Esophagus muscularis mucosa (tissue), 4 donors: ENCODE data around the gene C19orf53.

Experiments used
- EP300 ChIP-seq: sonication (generic); formaldehyde crosslinking; IDR thresholded peaks from one replicate; pipeline ENCODE4 v1.6.1; 2017; ENCODE audit warnings: antibody characterized with exemption
- POLR2A ChIP-seq: fragments of 450-650 bp; IDR thresholded peaks from one replicate; pipeline ENCODE4 v1.6.1; 2017; ENCODE audit warnings: antibody characterized with exemption, moderate library complexity, mild to moderate bottlenecking, low read depth
- POLR2AphosphoS5 ChIP-seq, 2 donors: sonication (generic); formaldehyde crosslinking; IDR thresholded peaks; one replicate each; pipeline ENCODE4 v1.6.1; 2017; ENCODE audit warnings: antibody characterized with exemption in 2 of 2
- TF ChIP-seq, protein P1 (sequence below), 3 experiments: fragments of 200-600 bp in 2 of 3; fragments of 450-650 bp in 1 of 3; sonication (generic) in 2 of 3; IDR thresholded peaks; one replicate each; pipeline ENCODE4 v1.5.1; 2017 to 2019; ENCODE audit warnings: antibody characterized with exemption in 3 of 3, mild to moderate bottlenecking in 2 of 3, moderate library complexity in 1 of 3

DNA sequence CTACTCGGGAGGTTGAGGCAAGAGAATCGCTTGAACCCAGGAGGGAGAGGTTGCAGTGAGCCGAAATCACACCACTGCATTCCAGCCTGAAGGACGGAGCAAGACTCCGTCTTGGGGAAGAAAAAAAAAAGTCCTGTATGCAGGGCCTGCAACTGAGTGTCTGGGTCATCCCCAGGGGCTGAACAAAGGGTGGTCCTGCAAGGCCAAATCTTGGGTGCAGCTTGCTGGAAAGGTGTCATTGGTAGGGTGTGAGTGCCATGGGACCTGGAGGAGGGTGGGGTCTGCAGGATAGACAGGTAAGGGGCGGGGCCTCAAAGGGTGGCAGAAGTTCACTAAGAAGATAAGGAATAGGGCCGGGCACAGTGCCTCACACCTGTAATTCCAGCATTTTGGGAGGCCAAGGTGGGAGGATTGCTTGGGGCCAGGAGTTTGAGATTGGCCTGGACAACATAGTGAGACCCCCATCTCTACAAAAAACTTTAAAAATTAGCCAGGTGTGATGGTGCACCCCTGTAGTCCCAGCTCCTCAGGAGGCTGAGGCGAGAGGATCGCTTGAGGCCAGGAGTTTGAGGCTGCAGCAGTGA, 52.5 kb downstream of the C19orf53 start:
- TF ChIP-seq POLR2A, result no peak
- TF ChIP-seq, protein P1, sequence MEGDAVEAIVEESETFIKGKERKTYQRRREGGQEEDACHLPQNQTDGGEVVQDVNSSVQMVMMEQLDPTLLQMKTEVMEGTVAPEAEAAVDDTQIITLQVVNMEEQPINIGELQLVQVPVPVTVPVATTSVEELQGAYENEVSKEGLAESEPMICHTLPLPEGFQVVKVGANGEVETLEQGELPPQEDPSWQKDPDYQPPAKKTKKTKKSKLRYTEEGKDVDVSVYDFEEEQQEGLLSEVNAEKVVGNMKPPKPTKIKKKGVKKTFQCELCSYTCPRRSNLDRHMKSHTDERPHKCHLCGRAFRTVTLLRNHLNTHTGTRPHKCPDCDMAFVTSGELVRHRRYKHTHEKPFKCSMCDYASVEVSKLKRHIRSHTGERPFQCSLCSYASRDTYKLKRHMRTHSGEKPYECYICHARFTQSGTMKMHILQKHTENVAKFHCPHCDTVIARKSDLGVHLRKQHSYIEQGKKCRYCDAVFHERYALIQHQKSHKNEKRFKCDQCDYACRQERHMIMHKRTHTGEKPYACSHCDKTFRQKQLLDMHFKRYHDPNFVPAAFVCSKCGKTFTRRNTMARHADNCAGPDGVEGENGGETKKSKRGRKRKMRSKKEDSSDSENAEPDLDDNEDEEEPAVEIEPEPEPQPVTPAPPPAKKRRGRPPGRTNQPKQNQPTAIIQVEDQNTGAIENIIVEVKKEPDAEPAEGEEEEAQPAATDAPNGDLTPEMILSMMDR (IDR thresholded peaks at IDR 0.05), result no peak
- no peak for TF ChIP-seq POLR2AphosphoS5 (IDR thresholded peaks at IDR 0.05)
- TF ChIP-seq EP300, result no peak
